ENCODE measurements around the gene HTN1. TPM values are rescaled to one million over a fixed set of nuclear protein-coding genes. Genes with fewer than 3 reads are reported as not detected.
"Not testable (repeated sequence)": the region's sequence is repeated elsewhere in the genome, so short reads cannot be mapped to it uniquely, and the experiment has no call there.

The HTN1 gene
- polyA plus RNA-seq, 1 donor (not counting 4 experiments of a cell fraction or from before 2014, with no cell fraction given), result not detected

- no peaks in the 10 kb centered on the region for H4K20me1 ChIP-seq (ENCODE audit: control insufficient read depth, extremely low read depth, insufficient read depth, low read length)
- FAIRE-seq (no peak), DNase-seq (ENCODE audit: low read depth, low spot score) (no peak)
- no peaks in the 10 kb centered on the region for H3K27me3 ChIP-seq (ENCODE audit: control insufficient read depth, extremely low read depth, insufficient read depth, low read length)
- H3K4me1 ChIP-seq (ENCODE audit: control insufficient read depth, extremely low read depth, insufficient read depth, low read length), result no peaks in the 10 kb centered on the region
- no peak overlapping the region for H3K27ac ChIP-seq (ENCODE audit: control insufficient read depth, insufficient read depth, low read length)
- H3K9me3 ChIP-seq (ENCODE audit: control insufficient read depth, low read depth, low read length), result no peaks in the 10 kb centered on the region
- TF ChIP-seq CTCF (optimal IDR thresholded peaks at IDR 0.05 in 1 of 3, IDR thresholded peaks at IDR 0.05 in 1 of 3, conservative IDR thresholded peaks at IDR 0.05 in 1 of 3; ENCODE audit: extremely low read depth in 1 of 3, insufficient read depth in 2 of 3, low read length in 3 of 3) (no peak), EZH2 (IDR thresholded peaks at IDR 0.05; ENCODE audit: low read length) (no peak)
- H3K36me3 ChIP-seq (ENCODE audit: control insufficient read depth in 2 of 2, extremely low read depth in 1 of 2, insufficient read depth in 2 of 2, low read length in 2 of 2), result no peaks in the 10 kb centered on the region
- no peaks in the 10 kb centered on the region for H3K9me1 ChIP-seq (ENCODE audit: control insufficient read depth, extremely low read depth, insufficient read depth, low read length)
- no peak overlapping the region for H3K4me3 ChIP-seq (ENCODE audit: control insufficient read depth in 2 of 3, extremely low read depth in 1 of 3, insufficient read depth in 2 of 3, low read depth in 1 of 3, low read length in 3 of 3)
- no peaks in the 10 kb centered on the region for H3K79me2 ChIP-seq (ENCODE audit: control insufficient read depth, insufficient read depth, low read length)
- H2AFZ ChIP-seq (ENCODE audit: control insufficient read depth, low read length), result no peak overlapping the region
- dilution Hi-C loops (cut with MboI; ENCODE audit: extremely low pct_ligation_motif_present, low sequenced_read_pairs), result no loop called here
- H3K9ac ChIP-seq (ENCODE audit: control insufficient read depth, extremely low read depth, insufficient read depth, low read length), result no peak overlapping the region
- no peak overlapping the region for H3K4me2 ChIP-seq (ENCODE audit: control insufficient read depth, extremely low read depth, insufficient read depth, low read depth, low read length)
These were observed 47.7 kb upstream of the HTN1 start for GRCh38 chr4:70002507-70002906.

DNA sequence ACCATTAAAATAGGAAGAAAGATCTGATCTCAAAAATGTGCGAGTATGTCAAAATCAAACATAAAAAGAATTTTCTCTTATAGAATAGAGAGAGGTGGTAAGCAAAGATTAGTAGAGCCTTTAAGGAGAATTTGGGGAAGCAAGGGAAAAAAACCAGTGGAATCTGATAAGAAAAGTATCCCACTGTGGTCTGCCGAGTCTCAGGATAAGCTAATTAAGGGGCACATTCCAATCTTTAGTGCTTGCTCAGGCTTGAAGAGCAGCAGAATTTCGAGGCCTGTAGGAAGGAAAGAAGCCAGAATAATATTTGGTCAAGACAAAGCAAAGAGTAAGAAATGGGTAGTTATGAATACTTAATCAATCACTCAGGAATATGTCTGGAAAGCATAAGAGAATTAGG, 41.5 kb upstream of the HTN1 start:
- Histone ChIP-seq H3K79me2 (ENCODE audit: control insufficient read depth, insufficient read depth, low read length) (no peaks in the 10 kb centered on the region), H3K36me3 (ENCODE audit: control insufficient read depth in 2 of 2, extremely low read depth in 1 of 2, insufficient read depth in 2 of 2, low read length in 2 of 2) (no peaks in the 10 kb centered on the region), H2AFZ (ENCODE audit: control insufficient read depth, low read length) (no peak overlapping the region), H4K20me1 (ENCODE audit: control insufficient read depth, extremely low read depth, insufficient read depth, low read length) (no peaks in the 10 kb centered on the region), H3K4me2 (ENCODE audit: control insufficient read depth, extremely low read depth, insufficient read depth, low read depth, low read length) (no peak overlapping the region), H3K9me3 (ENCODE audit: control insufficient read depth, low read depth, low read length) (no peaks in the 10 kb centered on the region), H3K4me3 (ENCODE audit: control insufficient read depth in 2 of 3, extremely low read depth in 1 of 3, insufficient read depth in 2 of 3, low read depth in 1 of 3, low read length in 3 of 3) (no peak overlapping the region), H3K27me3 (ENCODE audit: control insufficient read depth, extremely low read depth, insufficient read depth, low read length) (no peaks in the 10 kb centered on the region), H3K9ac (ENCODE audit: control insufficient read depth, extremely low read depth, insufficient read depth, low read length) (no peak overlapping the region), H3K27ac (ENCODE audit: control insufficient read depth, insufficient read depth, low read length) (no peak overlapping the region), H3K4me1 (ENCODE audit: control insufficient read depth, extremely low read depth, insufficient read depth, low read length) (no peaks in the 10 kb centered on the region), H3K9me1 (ENCODE audit: control insufficient read depth, extremely low read depth, insufficient read depth, low read length) (no peaks in the 10 kb centered on the region)
- no peak for DNase-seq (ENCODE audit: low read depth, low spot score)
- TF ChIP-seq EZH2 (IDR thresholded peaks at IDR 0.05; ENCODE audit: low read length), result no peak
- no peak for TF ChIP-seq CTCF (optimal IDR thresholded peaks at IDR 0.05 in 1 of 3, IDR thresholded peaks at IDR 0.05 in 1 of 3, conservative IDR thresholded peaks at IDR 0.05 in 1 of 3; ENCODE audit: extremely low read depth in 1 of 3, insufficient read depth in 2 of 3, low read length in 3 of 3)
- no peak for FAIRE-seq
- dilution Hi-C loops (cut with MboI; ENCODE audit: extremely low pct_ligation_motif_present, low sequenced_read_pairs), result no loop called here

GRCh38 chr4:70019006-70019405, 31.2 kb upstream of the HTN1 start:
- DNase-seq (ENCODE audit: low read depth, low spot score), result not testable (repeated sequence)

More at GRCh38 chr4:70019006-70019405, 31.2 kb upstream of the HTN1 start:
- H3K27me3 ChIP-seq (ENCODE audit: control insufficient read depth, extremely low read depth, insufficient read depth, low read length); H3K4me3 ChIP-seq (ENCODE audit: control insufficient read depth in 2 of 3, extremely low read depth in 1 of 3, insufficient read depth in 2 of 3, low read depth in 1 of 3, low read length in 3 of 3); H3K36me3 ChIP-seq (ENCODE audit: control insufficient read depth in 2 of 2, extremely low read depth in 1 of 2, insufficient read depth in 2 of 2, low read length in 2 of 2); H3K4me2 ChIP-seq (ENCODE audit: control insufficient read depth, extremely low read depth, insufficient read depth, low read depth, low read length); H3K9ac ChIP-seq (ENCODE audit: control insufficient read depth, extremely low read depth, insufficient read depth, low read length); H2AFZ ChIP-seq (ENCODE audit: control insufficient read depth, low read length); dilution Hi-C loops (cut with MboI; ENCODE audit: extremely low pct_ligation_motif_present, low sequenced_read_pairs); H3K4me1 ChIP-seq (ENCODE audit: control insufficient read depth, extremely low read depth, insufficient read depth, low read length); H4K20me1 ChIP-seq (ENCODE audit: control insufficient read depth, extremely low read depth, insufficient read depth, low read length); H3K27ac ChIP-seq (ENCODE audit: control insufficient read depth, insufficient read depth, low read length); H3K9me1 ChIP-seq (ENCODE audit: control insufficient read depth, extremely low read depth, insufficient read depth, low read length); H3K9me3 ChIP-seq (ENCODE audit: control insufficient read depth, low read depth, low read length); H3K79me2 ChIP-seq (ENCODE audit: control insufficient read depth, insufficient read depth, low read length); FAIRE-seq: not testable (repeated sequence)

All from keratinocyte (primary cell).